IMR-90 (cell line): ENCODE measurements around the gene DUSP28.

Source experiments
- CHD1 ChIP-seq: IDR thresholded peaks from 2 replicates; pipeline ENCODE4 v1.6.1; 2012; ENCODE audit warnings: low read depth, low read length, improper control_type of control experiment
- MAFK ChIP-seq: IDR thresholded peaks from 2 replicates; pipeline ENCODE4 v1.6.1; 2012; ENCODE audit warnings: low read depth, low read length, improper control_type of control experiment
- MAZ ChIP-seq: IDR thresholded peaks from 2 replicates; pipeline ENCODE4 v1.6.1; 2012; ENCODE audit warnings: low read depth, mild to moderate bottlenecking, low read length, improper control_type of control experiment, moderate library complexity, borderline replicate concordance
- MXI1 ChIP-seq: IDR thresholded peaks from 2 replicates; pipeline ENCODE4 v1.6.1; 2012; ENCODE audit warnings: low read depth, mild to moderate bottlenecking, low read length, moderate library complexity, borderline replicate concordance
- POLR2A ChIP-seq: IDR thresholded peaks from 2 replicates; pipeline ENCODE4 v1.6.1; 2012; ENCODE audit warnings: mild to moderate bottlenecking, low read depth, low read length
- RAD21 ChIP-seq: IDR thresholded peaks from 2 replicates; pipeline ENCODE4 v1.6.1; 2012; ENCODE audit warnings: low read length, improper control_type of control experiment
- RCOR1 ChIP-seq: IDR thresholded peaks from 2 replicates; pipeline ENCODE4 v1.6.1; 2012; ENCODE audit warnings: mild to moderate bottlenecking, low read length, improper control_type of control experiment; ENCODE audit not compliant: insufficient replicate concordance
- TF ChIP-seq, protein P1 (sequence below): conservative IDR thresholded peaks from 2 replicates; pipeline ENCODE4 v1.5.1; 2012; ENCODE audit warnings: mild to moderate bottlenecking, low read depth, low read length, improper control_type of control experiment

DNA sequence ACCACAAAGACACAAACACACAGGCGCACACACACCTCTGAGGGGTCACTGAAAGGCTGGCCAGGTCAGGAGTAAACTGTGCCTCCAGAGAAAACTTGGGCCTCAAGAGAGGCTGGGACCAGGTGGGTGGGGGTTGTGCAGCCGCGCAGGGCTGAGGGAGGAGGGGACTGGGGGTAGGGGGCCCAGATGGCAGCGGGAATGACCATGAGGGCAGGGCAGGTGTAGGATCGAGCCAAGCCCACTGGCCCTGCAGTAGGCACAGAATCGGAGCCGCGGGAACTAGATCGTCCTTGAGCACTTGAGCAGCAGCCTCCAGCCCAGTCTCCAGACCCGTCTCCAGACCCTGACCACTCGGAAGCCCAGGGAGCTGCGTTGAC is 39.2 kb upstream of the DUSP28 start:
- TF ChIP-seq MAFK (no peak), MXI1 (no peak), MAZ (no peak), RAD21 (no peak), CHD1 (no peak), RCOR1 (no peak), POLR2A (no peak)
- TF ChIP-seq, protein P1, sequence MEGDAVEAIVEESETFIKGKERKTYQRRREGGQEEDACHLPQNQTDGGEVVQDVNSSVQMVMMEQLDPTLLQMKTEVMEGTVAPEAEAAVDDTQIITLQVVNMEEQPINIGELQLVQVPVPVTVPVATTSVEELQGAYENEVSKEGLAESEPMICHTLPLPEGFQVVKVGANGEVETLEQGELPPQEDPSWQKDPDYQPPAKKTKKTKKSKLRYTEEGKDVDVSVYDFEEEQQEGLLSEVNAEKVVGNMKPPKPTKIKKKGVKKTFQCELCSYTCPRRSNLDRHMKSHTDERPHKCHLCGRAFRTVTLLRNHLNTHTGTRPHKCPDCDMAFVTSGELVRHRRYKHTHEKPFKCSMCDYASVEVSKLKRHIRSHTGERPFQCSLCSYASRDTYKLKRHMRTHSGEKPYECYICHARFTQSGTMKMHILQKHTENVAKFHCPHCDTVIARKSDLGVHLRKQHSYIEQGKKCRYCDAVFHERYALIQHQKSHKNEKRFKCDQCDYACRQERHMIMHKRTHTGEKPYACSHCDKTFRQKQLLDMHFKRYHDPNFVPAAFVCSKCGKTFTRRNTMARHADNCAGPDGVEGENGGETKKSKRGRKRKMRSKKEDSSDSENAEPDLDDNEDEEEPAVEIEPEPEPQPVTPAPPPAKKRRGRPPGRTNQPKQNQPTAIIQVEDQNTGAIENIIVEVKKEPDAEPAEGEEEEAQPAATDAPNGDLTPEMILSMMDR, result no peak
